Prostate gland (tissue), 2 donors: Measurements from ENCODE around the gene SCGN. TPM values are rescaled to one million over a fixed set of nuclear protein-coding genes. Genes with fewer than 3 reads are reported as not detected.

ENCODE experiments used
- DNase-seq: peaks from one replicate; pipeline ENCODE4 v3.0.0-alpha.2; 2019; ENCODE audit warnings: low spot score
- H3K27ac ChIP-seq, 2 donors: fragments of 200-600 bp; sonication (generic); 2 replicates each; pipeline ENCODE4 v1.5.1; 2017 to 2019
- H3K27me3 ChIP-seq: fragments of 200-600 bp; sonication (generic); replicated peaks from 2 replicates; pipeline ENCODE4 v1.5.1; 2019; ENCODE audit not compliant: insufficient read depth
- H3K36me3 ChIP-seq, 2 donors: fragments of 200-600 bp; sonication (generic); 1 replicate in 1 of 2; 2 replicates in 1 of 2; pipeline versions ENCODE4 v1.5.1 to v1.8.1; 2017 to 2019
- H3K4me1 ChIP-seq: fragments of 200-600 bp; sonication (generic); replicated peaks from 2 replicates; pipeline ENCODE4 v1.5.1; 2019
- H3K4me3 ChIP-seq, 2 donors: fragments of 200-600 bp; sonication (generic); 2 replicates each; pipeline ENCODE4 v1.5.1; 2017 to 2019
- H3K9me3 ChIP-seq: fragments of 200-600 bp; sonication (generic); 2 replicates; pipeline ENCODE4 v1.5.1; 2017
- CTCF ChIP-seq, 4 experiments: fragments of 200-600 bp in 2 of 4; fragments of 450-650 bp in 2 of 4; sonication (generic) in 2 of 4; IDR thresholded peaks; 1 replicate in 3 of 4; 2 replicates in 1 of 4; pipeline ENCODE4 v1.5.1; 2016 to 2019; ENCODE audit warnings: antibody characterized with exemption in 4 of 4, mild to moderate bottlenecking in 2 of 4, moderate library complexity in 2 of 4
- POLR2A ChIP-seq: fragments of 450-650 bp; IDR thresholded peaks from one replicate; pipeline ENCODE4 v1.6.1; 2016; ENCODE audit warnings: antibody characterized with exemption, mild to moderate bottlenecking
- POLR2AphosphoS5 ChIP-seq: sonication (generic); formaldehyde crosslinking; IDR thresholded peaks from one replicate; pipeline ENCODE4 v1.6.1; 2017; ENCODE audit warnings: antibody characterized with exemption
- WGBS: methylation state at CpG from one replicate; pipeline ENCODE4 v1.1.5; 2018; 5-methylcytosine and 5-hydroxymethylcytosine counted together
- intact Hi-C: fragments of 100-400 bp; cut with DNase I; formaldehyde crosslinking; loops from one replicate; pipeline ENCODE4 v1.14.2; 2022
- total RNA-seq, 2 donors: library from RNA; depleted of rRNA; stranded (reverse); fragments of >200 nt; gene quantifications; one replicate each; pipeline ENCODE4 v1.1.0, GENCODE V29; 2016

Gene SCGN
- total RNA-seq, 2 donors from 2014 or later, result 2.6 TPM; not detected in 1

GRCh38 chr6:25676775-25677174 is 24.8 kb downstream of the SCGN start:
- intact Hi-C loops, result no loop called here

GRCh38 chr6:25681848-25682247 is 29.8 kb downstream of the SCGN start:
- H3K27me3 ChIP-seq, result no peaks in the 10 kb centered on the region
- H3K27ac ChIP-seq, result no peak overlapping the region
- H3K4me3 ChIP-seq, result no peak overlapping the region
- 68% methylated on average over 3 of the region's 3 CpGs for WGBS
- intact Hi-C loops, result no loop called here
- no peak for DNase-seq
- H3K36me3 ChIP-seq, result no peaks in the 10 kb centered on the region
- TF ChIP-seq CTCF (IDR thresholded peaks at IDR 0.05) (no peak), POLR2AphosphoS5 (no peak)
- no peaks in the 10 kb centered on the region for H3K9me3 ChIP-seq
- H3K4me1 ChIP-seq, result no peaks in the 10 kb centered on the region

More at GRCh38 chr6:25676775-25677174, 24.8 kb downstream of the SCGN start:
- 70% methylated on average over 5 of the region's 5 CpGs for WGBS
- DNase-seq, result no peak
- H3K4me1 ChIP-seq, result no peaks in the 10 kb centered on the region
- no peaks in the 10 kb centered on the region for H3K9me3 ChIP-seq
- H3K27ac ChIP-seq, result no peak overlapping the region
- H3K27me3 ChIP-seq, result no peaks in the 10 kb centered on the region
- TF ChIP-seq CTCF (IDR thresholded peaks at IDR 0.05) (no peak), POLR2A (no peak), POLR2AphosphoS5 (no peak)
- H3K36me3 ChIP-seq, result no peaks in the 10 kb centered on the region
- H3K4me3 ChIP-seq, result no peak overlapping the region

- H3K36me3 ChIP-seq, result no peaks in the 10 kb centered on the region
- no peaks in the 10 kb centered on the region for H3K4me1 ChIP-seq
- H3K4me3 ChIP-seq, result no peak overlapping the region
- H3K27me3 ChIP-seq, result no peaks in the 10 kb centered on the region
- H3K9me3 ChIP-seq, result no peaks in the 10 kb centered on the region
- H3K27ac ChIP-seq, result no peak overlapping the region
- no peak for DNase-seq
- intact Hi-C loops, result no loop called here
- WGBS, result 58% methylated on average over 4 of the region's 4 CpGs
- TF ChIP-seq POLR2A (no peak), POLR2AphosphoS5 (no peak), CTCF (IDR thresholded peaks at IDR 0.05) (no peak)
These were observed 30.3 kb downstream of the SCGN start for GRCh38 chr6:25682324-25682723.

- Histone ChIP-seq H3K4me3 (no peak overlapping the region), H3K36me3 (no peaks in the 10 kb centered on the region), H3K9me3 (no peaks in the 10 kb centered on the region), H3K4me1 (no peaks in the 10 kb centered on the region), H3K27me3 (no peaks in the 10 kb centered on the region), H3K27ac (no peak overlapping the region)
- 72% methylated on average over 2 of the region's 2 CpGs for WGBS
- TF ChIP-seq POLR2A, result no peak
- no peak for TF ChIP-seq POLR2AphosphoS5
- TF ChIP-seq CTCF (IDR thresholded peaks at IDR 0.05), result no peak
- intact Hi-C loops, result no loop called here
- no peak for DNase-seq
These were observed 32.5 kb downstream of the SCGN start for GRCh38 chr6:25684565-25684964.

- no peak overlapping the region for H3K27ac ChIP-seq
- 79% methylated on average over 1 of the region's 1 CpG for WGBS
- no peak overlapping the region for H3K4me3 ChIP-seq
- H3K4me1 ChIP-seq, result no peaks in the 10 kb centered on the region
- TF ChIP-seq CTCF (IDR thresholded peaks at IDR 0.05) (no peak), POLR2AphosphoS5 (no peak), POLR2A (no peak)
- H3K9me3 ChIP-seq, result no peaks in the 10 kb centered on the region
- no peak for DNase-seq
- H3K27me3 ChIP-seq, result no peaks in the 10 kb centered on the region
- intact Hi-C loops, result no loop called here
- no peaks in the 10 kb centered on the region for H3K36me3 ChIP-seq
These were observed 33.2 kb downstream of the SCGN start for GRCh38 chr6:25685251-25685650.
